GM15510 (cell line): ENCODE results near the gene SYMPK.

Experiments used
- POLR2A ChIP-seq: IDR thresholded peaks from 3 replicates; pipeline ENCODE4 v1.6.1; 2011; ENCODE audit warnings: borderline replicate concordance; ENCODE audit not compliant: insufficient read length; ENCODE audit errors: extremely low read depth

The SYMPK gene

DNA sequence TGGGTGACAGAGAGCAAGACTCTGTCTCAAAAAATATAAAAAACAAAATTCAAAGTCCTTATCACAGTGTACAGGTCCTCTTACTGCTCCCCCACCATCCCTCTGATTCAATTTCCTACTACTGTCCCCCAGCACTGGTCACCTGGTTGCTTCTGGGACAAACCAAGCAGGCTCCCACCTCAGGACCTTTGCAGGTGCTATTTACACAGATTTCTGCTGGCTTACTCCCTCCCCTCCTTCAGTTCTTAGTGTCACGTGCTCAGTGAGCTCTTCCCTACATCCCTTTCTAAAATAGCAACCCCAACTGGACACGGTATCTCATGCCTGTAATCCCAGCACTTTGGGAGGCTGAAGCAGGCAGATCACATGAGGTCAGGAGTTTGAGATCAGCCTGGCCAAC, 17.0 kb upstream of the SYMPK start:
- TF ChIP-seq POLR2A = no peak

DNA sequence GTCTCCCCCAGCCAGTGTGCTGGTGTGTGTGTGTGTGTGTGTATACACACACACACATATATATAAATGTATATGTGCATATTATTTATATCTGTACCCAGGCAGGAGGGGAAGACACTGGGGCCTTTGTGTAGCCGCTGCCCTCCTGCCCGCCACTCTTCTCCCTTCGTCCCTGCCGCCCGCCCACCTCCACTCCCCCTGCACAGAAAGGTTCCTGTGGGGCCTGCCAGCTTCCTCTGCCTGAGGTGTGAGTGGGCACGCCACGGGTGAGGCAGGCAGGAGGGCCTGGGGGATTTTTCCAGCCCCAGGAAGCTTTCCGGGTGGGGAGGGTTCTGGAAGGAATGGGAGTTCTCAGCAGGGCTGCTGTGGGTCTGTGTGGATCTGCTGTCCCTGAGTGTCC, 16.1 kb upstream of the SYMPK start:
- no peak for TF ChIP-seq POLR2A

DNA sequence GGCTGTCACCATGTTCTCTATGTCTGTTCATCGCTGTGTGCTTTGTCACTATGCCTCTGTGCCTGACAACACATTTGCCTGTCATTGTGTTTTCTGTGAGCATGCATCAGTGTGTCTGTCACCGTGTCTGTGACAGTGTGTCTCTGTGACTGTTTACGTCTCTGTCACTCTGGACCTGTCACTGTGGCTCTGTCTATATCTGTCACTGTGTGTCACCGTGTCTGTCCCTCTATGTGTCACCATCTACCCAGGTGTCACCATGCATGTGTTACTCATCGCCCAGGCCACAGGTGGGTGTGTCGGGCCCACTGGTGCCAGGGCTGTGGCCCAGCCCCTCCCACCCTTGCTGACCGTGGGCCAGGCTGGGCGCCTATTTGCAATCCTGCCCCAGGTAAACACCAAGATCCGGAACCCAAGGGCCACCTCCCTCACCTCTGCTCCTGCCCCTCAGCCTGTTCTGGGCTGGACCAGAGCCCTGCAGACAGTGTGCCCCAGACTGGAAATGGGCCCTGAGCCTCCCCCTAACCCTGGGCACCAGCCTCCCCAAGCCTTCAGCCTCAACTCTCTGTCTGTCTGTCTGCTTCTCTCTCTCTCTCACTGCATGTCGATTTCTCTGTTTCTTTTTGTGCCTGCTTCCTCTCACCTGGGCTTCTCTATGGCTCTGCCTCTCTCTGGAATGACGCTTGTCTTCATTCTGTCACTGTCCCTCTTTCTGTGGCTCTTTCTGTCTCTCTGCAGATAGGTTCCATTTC, 15.3 kb upstream of the SYMPK start:
- TF ChIP-seq POLR2A = no peak

DNA sequence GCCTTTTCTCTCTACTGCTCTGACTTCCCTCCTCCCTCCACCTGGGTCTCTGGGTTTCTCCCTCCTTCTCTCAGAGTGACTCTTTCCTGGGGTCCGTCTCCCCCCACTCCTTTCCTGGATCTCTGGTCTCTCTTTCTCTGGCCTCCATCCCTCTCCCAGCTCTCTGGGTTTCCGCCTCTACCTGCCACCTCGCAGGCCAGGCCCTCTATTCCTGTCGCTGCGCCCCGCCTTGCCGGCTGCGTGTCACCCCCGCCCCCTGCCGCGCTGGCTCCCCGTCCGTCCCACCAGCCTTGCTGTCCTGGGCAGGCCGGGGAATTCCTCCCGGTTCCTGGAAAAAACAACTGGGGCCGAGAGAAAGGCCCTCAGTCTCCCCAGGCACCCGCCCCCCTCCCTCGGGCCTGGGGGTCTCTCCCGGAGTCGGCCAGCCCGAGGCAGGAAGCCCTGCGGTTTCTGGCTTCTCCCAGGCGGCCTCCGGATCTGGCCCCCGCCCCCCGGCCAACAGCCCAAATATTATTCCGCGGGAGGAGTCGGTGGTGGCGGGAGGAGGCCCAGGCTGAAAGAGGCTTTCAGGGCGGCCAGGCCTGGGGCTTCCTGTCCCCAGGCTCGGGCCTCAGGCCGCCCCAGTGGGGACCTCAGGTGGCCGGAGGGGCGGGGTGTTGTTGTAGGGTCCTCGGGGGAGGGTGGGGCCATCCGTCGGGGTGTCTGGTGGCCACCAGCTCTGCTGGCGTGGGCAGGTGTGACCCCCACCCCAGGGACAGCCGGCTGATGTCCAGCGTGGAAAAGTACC, 13.7 kb upstream of the SYMPK start:
- no peak for TF ChIP-seq POLR2A

DNA sequence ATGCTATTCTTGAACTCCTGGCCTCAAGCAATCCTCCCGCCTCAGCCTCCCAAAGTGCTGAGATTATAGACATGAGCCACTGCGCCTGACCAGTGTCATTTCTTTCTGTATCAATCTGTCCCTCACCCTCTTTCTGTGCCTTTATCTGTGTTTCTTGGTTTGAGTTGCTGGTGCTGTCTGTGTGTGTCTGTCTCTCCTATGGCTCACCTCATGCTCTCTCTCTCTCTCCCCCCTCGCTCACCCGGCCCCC, 13.1 kb upstream of the SYMPK start:
- no peak for TF ChIP-seq POLR2A

DNA sequence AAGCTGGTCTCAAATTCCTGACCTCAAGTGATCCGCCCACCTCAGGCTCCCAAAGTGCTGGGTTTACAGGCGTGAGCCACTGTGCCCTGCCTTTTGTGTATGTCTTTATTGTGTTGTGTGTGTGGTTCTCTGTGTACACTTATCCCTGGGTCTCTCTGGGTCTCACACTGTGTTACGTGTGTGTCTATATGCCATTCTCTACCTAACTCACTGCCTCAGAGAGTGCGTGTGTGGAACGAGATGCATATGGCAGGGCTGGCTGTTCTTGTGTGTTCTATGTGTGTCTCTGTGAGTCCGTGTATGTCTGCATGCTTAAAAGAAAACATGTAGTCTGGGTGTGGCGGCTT, 11.6 kb upstream of the SYMPK start:
- no peak for TF ChIP-seq POLR2A

DNA sequence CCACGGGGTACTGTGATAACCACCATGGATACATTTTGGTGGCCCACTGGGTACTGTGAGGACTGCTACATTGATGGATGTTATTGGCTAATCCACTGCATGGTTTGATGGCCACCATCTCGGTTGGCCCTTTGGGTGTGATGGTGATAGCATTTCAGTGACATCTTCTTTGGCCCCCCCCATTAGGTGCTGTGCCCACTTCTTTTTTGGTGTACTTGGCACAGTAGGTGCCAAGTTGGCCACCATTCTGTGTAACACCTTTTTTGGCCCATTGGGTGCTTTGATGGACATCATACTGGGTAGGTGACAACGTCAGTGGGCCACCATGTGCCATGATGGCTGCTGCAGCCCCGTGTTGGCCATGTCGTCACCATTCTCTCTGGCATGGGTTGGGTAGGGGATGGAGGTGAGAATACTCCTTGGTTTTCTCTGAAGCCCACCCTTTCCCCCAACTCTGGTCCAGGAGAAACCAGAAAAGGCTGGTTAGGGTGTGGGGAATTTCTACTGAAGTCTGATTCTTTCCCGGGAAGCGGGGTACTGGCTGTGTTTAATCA, 10.3 kb upstream of the SYMPK start:
- no peak for TF ChIP-seq POLR2A

DNA sequence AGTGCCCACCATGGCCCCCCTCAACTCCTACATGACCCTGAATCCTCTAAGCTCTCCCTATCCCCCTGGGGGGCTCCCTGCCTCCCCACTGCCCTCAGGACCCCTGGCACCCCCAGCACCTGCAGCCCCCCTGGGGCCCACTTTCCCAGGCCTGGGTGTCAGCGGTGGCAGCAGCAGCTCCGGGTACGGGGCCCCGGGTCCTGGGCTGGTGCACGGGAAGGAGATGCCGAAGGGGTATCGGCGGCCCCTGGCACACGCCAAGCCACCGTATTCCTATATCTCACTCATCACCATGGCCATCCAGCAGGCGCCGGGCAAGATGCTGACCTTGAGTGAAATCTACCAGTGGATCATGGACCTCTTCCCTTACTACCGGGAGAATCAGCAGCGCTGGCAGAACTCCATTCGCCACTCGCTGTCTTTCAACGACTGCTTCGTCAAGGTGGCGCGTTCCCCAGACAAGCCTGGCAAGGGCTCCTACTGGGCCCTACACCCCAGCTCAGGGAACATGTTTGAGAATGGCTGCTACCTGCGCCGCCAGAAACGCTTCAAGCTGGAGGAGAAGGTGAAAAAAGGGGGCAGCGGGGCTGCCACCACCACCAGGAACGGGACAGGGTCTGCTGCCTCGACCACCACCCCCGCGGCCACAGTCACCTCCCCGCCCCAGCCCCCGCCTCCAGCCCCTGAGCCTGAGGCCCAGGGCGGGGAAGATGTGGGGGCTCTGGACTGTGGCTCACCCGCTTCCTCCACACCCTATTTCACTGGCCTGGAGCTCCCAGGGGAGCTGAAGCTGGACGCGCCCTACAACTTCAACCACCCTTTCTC, 9.4 kb upstream of the SYMPK start:
- TF ChIP-seq POLR2A = no peak

DNA sequence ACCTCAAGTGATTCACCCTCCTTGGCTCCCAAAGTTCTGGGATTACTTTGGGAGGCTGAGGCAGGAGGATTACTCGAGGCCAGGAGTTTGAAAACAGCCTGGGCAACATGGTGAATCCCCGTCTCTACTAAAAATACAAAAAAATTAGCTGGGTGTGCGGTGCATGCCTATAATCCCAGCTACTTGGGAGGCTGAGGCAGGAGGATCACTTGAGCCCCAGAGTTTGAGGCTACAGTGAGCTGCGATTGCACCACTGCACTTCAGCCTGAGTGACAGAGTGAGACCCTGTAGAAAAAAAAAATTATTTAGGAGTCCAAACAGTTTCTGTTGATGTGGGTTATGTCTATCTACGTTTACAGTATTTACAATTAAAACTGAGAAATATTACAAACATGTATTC, 7.9 kb upstream of the SYMPK start:
- TF ChIP-seq POLR2A = no peak

DNA sequence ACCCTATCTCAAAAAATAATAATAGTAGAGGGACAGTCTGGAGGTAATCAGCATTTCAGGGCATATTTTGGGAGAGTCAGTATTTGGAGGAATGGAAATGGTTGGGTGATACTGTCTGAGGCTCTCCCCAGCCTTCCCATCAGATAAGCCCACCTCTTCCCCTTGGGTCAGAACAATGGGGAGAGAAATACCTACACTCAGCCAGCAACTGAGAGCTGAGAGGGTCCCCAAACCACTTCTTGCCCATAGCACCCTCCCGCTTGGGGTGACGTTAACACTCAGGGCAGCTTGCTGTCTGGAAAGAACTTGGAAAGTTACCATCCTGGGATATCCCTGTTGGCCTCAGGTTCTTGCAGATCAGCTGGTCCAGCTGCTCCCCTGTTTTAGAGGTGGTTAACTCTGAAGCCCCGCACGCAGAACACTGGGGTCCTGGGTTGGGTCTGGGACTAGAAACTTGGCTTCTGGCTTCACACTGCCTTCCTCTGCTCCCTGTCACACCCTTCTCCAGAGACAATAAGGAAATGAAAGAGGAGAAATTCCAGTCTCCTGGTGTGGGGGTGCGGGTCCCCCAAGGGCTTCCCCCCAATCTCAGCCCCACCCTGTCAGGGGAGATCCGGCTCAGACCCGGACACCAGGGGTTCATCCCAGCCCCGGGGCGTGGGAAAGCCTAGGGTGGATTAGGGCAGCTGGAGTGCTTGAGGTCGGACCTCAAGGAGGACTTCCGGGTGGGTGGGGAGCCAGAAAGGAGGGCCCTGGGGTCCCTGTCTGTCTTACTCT, 3.6 kb upstream of the SYMPK start:
- no peak for TF ChIP-seq POLR2A

DNA sequence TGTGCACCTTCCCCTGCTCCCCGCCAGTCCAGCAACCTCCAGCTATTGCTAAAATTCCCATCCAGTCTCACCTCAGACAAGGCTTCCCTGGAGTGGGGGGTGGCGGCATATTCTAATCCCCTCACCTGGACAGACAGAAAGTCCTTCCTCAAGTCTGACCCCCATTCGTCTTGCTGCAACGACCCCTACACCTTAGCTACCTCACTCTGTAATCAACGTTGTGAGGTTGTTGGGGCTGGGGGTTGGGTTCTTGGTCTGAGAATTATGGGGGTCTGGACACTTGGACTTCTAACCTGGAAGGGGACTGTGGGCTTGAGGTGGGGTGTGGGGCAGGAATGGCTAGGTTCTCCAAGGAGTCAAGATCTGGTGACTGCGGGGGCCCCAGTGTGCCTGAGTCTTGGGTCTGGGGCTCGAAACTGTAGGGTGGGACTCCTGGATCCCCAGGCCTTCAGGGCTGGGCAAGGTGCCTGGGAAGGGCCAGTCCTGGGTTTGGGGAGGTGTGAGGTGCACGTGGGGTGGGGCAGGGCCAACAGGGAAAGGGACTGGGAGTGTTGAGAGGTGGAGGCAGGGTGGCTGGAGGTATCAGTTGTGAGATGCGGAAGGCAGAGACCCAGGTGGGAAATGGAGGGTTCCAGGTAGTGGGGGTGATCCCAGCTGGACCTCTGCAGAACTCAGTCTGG, 2.5 kb upstream of the SYMPK start:
- TF ChIP-seq POLR2A = no peak

DNA sequence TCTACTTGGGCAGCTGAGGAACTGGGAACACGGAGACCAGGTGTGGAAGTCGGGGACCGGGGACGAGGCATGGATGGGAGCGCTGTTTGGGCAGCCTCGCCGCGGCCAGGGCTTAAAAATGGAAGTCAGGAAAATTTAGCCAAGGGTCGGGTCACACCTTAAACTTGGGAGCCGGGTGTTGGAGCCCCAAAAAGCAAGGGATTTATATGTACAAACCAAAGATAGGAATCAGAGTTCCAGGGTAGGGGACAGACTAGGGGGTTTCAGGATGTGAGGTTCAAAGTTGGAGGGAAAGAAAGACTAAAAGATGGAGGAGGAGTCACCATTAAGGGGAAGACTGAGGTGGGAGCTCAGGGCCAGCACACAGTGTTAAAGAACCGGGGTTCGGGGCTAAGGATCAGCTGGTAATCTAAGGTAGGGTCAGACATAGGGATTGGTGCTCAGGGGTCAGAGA, 1.7 kb upstream of the SYMPK start:
- TF ChIP-seq POLR2A = no peak

DNA sequence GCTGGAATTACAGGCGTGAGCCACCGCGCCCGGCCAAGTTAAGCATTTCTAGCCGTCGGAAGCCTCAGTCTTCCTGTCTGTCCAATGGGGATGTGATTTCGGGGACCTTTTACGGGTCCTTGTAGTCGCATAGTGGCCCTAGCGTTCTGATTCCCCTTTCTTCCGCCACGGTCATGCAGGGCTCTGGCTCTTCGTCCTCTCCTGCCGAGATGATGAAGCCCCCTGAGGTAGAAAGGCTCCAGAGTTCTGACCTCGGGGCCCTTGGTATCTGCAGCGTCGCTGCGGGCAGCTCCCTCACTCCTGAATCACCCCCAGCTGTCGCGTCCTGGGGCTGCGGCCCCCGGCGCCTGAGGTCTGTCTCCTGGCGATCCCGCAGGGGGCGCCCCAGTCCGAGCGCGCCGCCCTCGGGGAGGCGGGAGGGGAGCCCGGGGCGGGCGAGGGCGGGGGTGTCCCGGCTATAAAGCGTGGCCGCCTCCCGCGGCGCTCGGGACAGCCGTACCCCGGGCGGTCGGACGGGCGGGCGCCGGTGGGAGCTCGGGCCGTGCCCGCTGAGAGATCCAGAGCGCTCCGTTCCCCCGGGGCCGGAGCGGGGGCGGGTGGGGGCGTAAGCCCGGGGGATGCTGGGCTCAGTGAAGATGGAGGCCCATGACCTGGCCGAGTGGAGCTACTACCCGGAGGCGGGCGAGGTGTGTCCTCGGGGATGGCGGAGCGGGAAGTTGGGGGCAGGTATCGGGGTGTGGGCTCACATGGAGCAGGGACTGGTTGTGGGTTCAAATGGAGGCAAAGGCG, 1.1 kb upstream of the SYMPK start, which contains the start of gene FOXA3:
TSS of gene FOXA3 (plus strand) at position 487 of the 789 bp plus-strand sequence. CDS start at position 618, 131 bp downstream.
- no peak for TF ChIP-seq POLR2A
